GM12878 (cell line): ENCODE data around the gene POC1B. TPM values are rescaled to one million over a fixed set of nuclear protein-coding genes. Genes with fewer than 3 reads are reported as not detected.

Experiments used
- ATAC-seq: fragments of 200-7000 bp; cut with Tn5 transposase; 3 replicates; pipeline ENCODE4 v1.9.1; 2020; ENCODE audit warnings: mild to moderate bottlenecking, moderate library complexity
- BruUV-seq: library from RNA; stranded (reverse); fragments of 400-500 nt; replicated peaks from 2 replicates; lab custom pipeline; 2021; lab: Mats Ljungman, UMichigan
- CTCF ChIA-PET: fragments of 300-600 bp; sonication (Branson Sonifier 250); formaldehyde crosslinking; extraction: SDS; loops from one replicate; lab custom pipeline; 2021; ENCODE audit warnings: inconsistent platforms; lab: Yijun Ruan, JAX
- POLR2A ChIA-PET: fragments of 350-600 bp; formaldehyde crosslinking; extraction: SDS; loops from one replicate; lab custom pipeline; 2021; ENCODE audit warnings: inconsistent platforms; lab: Charles Lee
- RAD21 ChIA-PET: fragments of 300-600 bp; sonication (Branson Sonifier 250); formaldehyde crosslinking; loops from one replicate; lab custom pipeline; 2023; ENCODE audit warnings: antibody characterized with exemption; ENCODE audit not compliant: unreplicated experiment; lab: Charles Lee
- SMC1A ChIA-PET: fragments of 300-600 bp; sonication (Branson Sonifier 250); formaldehyde crosslinking; loops from one replicate; lab custom pipeline; 2023; ENCODE audit not compliant: unreplicated experiment, uncharacterized antibody; lab: Charles Lee
- DNase-seq: peaks from one replicate; pipeline ENCODE4 v3.0.0-alpha.2; 2011; ENCODE audit warnings: low read depth, low spot score
- FAIRE-seq: peaks from 3 replicates; lab custom pipeline; 2011; peaks lifted over from hg19 to GRCh38; lab: Jason Lieb, UNC
- H2AFZ ChIP-seq: 2 replicates; pipeline ENCODE4 v1.6.0; 2011; ENCODE audit warnings: low read depth, low read length, control low read depth; ENCODE audit not compliant: control insufficient read depth
- H3K27ac ChIP-seq: 2 replicates; pipeline ENCODE4 v1.5.1; 2011; ENCODE audit warnings: control low read depth; ENCODE audit not compliant: control insufficient read depth, insufficient read depth
- H3K27me3 ChIP-seq, 2 experiments: replicated peaks in 1 of 2; 2 replicates each; pipeline versions ENCODE4 v1.6.0 to v1.6.1; 2011; ENCODE audit warnings: low read length in 1 of 2; ENCODE audit not compliant: control insufficient read depth in 2 of 2, insufficient read depth in 2 of 2
- H3K36me3 ChIP-seq, 2 experiments: 2 replicates each; pipeline ENCODE4 v1.5.1; 2011; ENCODE audit warnings: low read length in 1 of 2; ENCODE audit not compliant: control insufficient read depth in 2 of 2, insufficient read depth in 2 of 2
- H3K4me1 ChIP-seq: 2 replicates; pipeline ENCODE4 v1.6.1; 2011; ENCODE audit warnings: mild to moderate bottlenecking, low read length, moderate library complexity, mixed read lengths; ENCODE audit not compliant: control insufficient read depth, insufficient read depth
- H3K4me2 ChIP-seq: 2 replicates; pipeline ENCODE4 v1.6.0; 2011; ENCODE audit warnings: control low read depth; ENCODE audit not compliant: control insufficient read depth, insufficient read depth
- H3K4me3 ChIP-seq: fragments of 200-600 bp; sonication (generic); 2 replicates; pipeline ENCODE4 v1.5.1; 2016
- H3K79me2 ChIP-seq: 2 replicates; pipeline ENCODE4 v1.6.0; 2011; ENCODE audit warnings: low read length; ENCODE audit not compliant: control insufficient read depth, insufficient read depth
- H3K9ac ChIP-seq: 2 replicates; pipeline ENCODE4 v1.8.0; 2011; ENCODE audit warnings: low read length, control low read depth, mixed read lengths; ENCODE audit not compliant: control insufficient read depth, insufficient read depth
- H3K9me3 ChIP-seq: replicated peaks from 3 replicates; pipeline ENCODE4 v1.5.1; 2011; ENCODE audit warnings: mild to moderate bottlenecking, low read length; ENCODE audit not compliant: control insufficient read depth, insufficient read depth
- H4K20me1 ChIP-seq: 2 replicates; pipeline ENCODE4 v1.6.0; 2011; ENCODE audit not compliant: control insufficient read depth, insufficient read depth
- MLLT1 ChIP-seq: fragments of 450-650 bp; IDR thresholded peaks from 2 replicates; pipeline ENCODE4 v1.6.1; 2016; ENCODE audit warnings: mild to moderate bottlenecking
- MXI1 ChIP-seq: fragments of 150-350 bp; IDR thresholded peaks from 2 replicates; pipeline ENCODE4 v1.6.1; 2011; ENCODE audit warnings: low read depth, mild to moderate bottlenecking, inconsistent platforms, low read length, improper control_type of control experiment
- MYB ChIP-seq: fragments of 150-350 bp; IDR thresholded peaks from 2 replicates; pipeline ENCODE4 v1.6.1; 2014; ENCODE audit warnings: mild to moderate bottlenecking, low read depth, low read length, borderline replicate concordance
- SMC3 ChIP-seq: IDR thresholded peaks from 2 replicates; pipeline ENCODE4 v1.6.1; 2011; ENCODE audit warnings: low read length, improper control_type of control experiment, borderline replicate concordance
- SUPT20H ChIP-seq: IDR thresholded peaks from 2 replicates; pipeline ENCODE4 v1.6.1; 2011; ENCODE audit warnings: low read depth, mild to moderate bottlenecking, low read length, moderate library complexity, borderline replicate concordance; ENCODE audit not compliant: control insufficient read depth
- ZNF24 ChIP-seq: fragments of 450-650 bp; IDR thresholded peaks from 2 replicates; pipeline ENCODE4 v1.6.1; 2017; ENCODE audit warnings: antibody characterized with exemption, mild to moderate bottlenecking
- WGBS: methylation state at CpG from one replicate; pipeline ENCODE4 v1.1.6; 2016; ENCODE audit warnings: low lambda C conversion rate; ENCODE audit not compliant: insufficient replicate concordance, insufficient coverage; ENCODE audit errors: missing lambda C conversion rate; 5-methylcytosine and 5-hydroxymethylcytosine counted together
- in situ Hi-C: fragments of 300-500 bp; cut with MboI; formaldehyde crosslinking; loops from 9 replicates; pipeline ENCODE4 v1.14.3; 2018; ENCODE audit warnings: mixed read lengths
- intact Hi-C: fragments of 100-400 bp; cut with micrococcal nuclease; formaldehyde crosslinking; loops from one replicate; pipeline ENCODE4 v1.14.2; 2022; ENCODE audit not compliant: unreplicated experiment
- polyA plus RNA-seq, 11 experiments: library from polyadenylated mRNA; depleted of rRNA in 4 of 11; unstranded in 6 of 11; stranded (reverse) in 5 of 11; fragments of >200 nt; fragmentation: Nextera tagmentation in 4 of 11; fragmentation: Illumina TruSeq in 1 of 11; extraction: Ambion mirVana in 4 of 11; extraction: Trizol in 1 of 11; gene quantifications; 1 replicate in 1 of 11; 2 replicates in 10 of 11; pipeline versions ENCODE4 v1.2.1 to v1.2.3, GENCODE V29; 2011 to 2016; ENCODE audit warnings: inconsistent platforms in 2 of 11, missing spikeins in 2 of 11, low read depth in 1 of 11
- total RNA-seq, 4 experiments: library from RNA; depleted of rRNA in 3 of 4; stranded (reverse); fragments of >200 nt in 3 of 4; fragmentation: Illumina TruSeq in 1 of 4; extraction: Trizol in 1 of 4; gene quantifications; 2 replicates each; pipeline versions ENCODE4 v1.2.1 to v1.2.3, GENCODE V29; 2013 to 2021

POC1B gene
- total and polyA plus RNA-seq, 10 of the 15 experiments (the other 5 are each of a cell fraction or from before 2014, with no cell fraction given): 4.4 to 17.8 (median 11.3) TPM

GRCh38 chr12:89521364-89522223, 4.3 kb downstream of the POC1B start:
- POLR2A ChIA-PET: interaction anchor here (1.1 kb wide), 1 partner anchor 50 kb away, joined by 4 read pairs; no protein-coding TSS in a partner anchor
- RAD21 ChIA-PET: interaction anchor here (0.5 to 2.0 kb wide), 7 partner anchors 22 to 1143 kb away, joined by 3 to 9 read pairs (median 3); no protein-coding TSS in a partner anchor
- 58% methylated on average over 7 of the region's 7 CpGs for WGBS
- DNase-seq: no peak
- no peaks in the 10 kb centered on the region for H3K9me3 ChIP-seq
- peak overlapping the region; percentile 48 for H3K4me3 ChIP-seq
- CTCF ChIA-PET: interaction anchor here (0.6 to 11.4 kb wide), 11 partner anchors 8 to 502 kb away, joined by 3 to 176 read pairs (median 4); no protein-coding TSS in a partner anchor
- in situ Hi-C loops (loop anchor here (25.0 kb wide), 1 partner anchor 1384 kb away; the partner anchor contains the start of genes CEP290 and TMTC3), intact Hi-C loops (loop anchor here (10.0 kb wide), 2 partner anchors 297 to 1377 kb away; partner anchors contain the start of genes CEP290 and TMTC3)
- H3K4me2 ChIP-seq: peak overlapping the region; percentile 57
- BruUV-seq: no TSS peak
- SMC1A ChIA-PET: interaction anchor here (1.1 to 2.2 kb wide), 8 partner anchors 9 to 504 kb away, joined by 3 to 11 read pairs (median 4); no protein-coding TSS in a partner anchor
- H3K4me1 ChIP-seq: peaks cover 10% of the 10 kb centered on the region
- no peak overlapping the region for H3K9ac ChIP-seq
- no peak for ATAC-seq
- H4K20me1 ChIP-seq: no peaks in the 10 kb centered on the region
- peaks cover 14% of the 10 kb centered on the region for H3K79me2 ChIP-seq
- TF ChIP-seq SMC3 (no peak), MXI1 (no peak), ZNF24 (peak; percentile 97), MLLT1 (no peak), MYB (no peak), SUPT20H (no peak)
- H3K27ac ChIP-seq: no peak overlapping the region
- no peaks in the 10 kb centered on the region for H3K27me3 ChIP-seq
- FAIRE-seq: no peak
- no peaks in the 10 kb centered on the region for H3K36me3 ChIP-seq
- H2AFZ ChIP-seq: no peak overlapping the region; the same call in 1 of the 2 replicates
